GM12873 (cell line): ENCODE measurements around the gene POLDIP2.

Experiments used
- TF ChIP-seq, protein P1 (sequence below): IDR thresholded peaks from 2 replicates; pipeline ENCODE4 v1.5.1; 2012; ENCODE audit warnings: low read depth, mild to moderate bottlenecking, moderate library complexity, low read length, control low read depth; ENCODE audit not compliant: insufficient read depth; ENCODE audit errors: missing control alignments

The POLDIP2 gene

DNA sequence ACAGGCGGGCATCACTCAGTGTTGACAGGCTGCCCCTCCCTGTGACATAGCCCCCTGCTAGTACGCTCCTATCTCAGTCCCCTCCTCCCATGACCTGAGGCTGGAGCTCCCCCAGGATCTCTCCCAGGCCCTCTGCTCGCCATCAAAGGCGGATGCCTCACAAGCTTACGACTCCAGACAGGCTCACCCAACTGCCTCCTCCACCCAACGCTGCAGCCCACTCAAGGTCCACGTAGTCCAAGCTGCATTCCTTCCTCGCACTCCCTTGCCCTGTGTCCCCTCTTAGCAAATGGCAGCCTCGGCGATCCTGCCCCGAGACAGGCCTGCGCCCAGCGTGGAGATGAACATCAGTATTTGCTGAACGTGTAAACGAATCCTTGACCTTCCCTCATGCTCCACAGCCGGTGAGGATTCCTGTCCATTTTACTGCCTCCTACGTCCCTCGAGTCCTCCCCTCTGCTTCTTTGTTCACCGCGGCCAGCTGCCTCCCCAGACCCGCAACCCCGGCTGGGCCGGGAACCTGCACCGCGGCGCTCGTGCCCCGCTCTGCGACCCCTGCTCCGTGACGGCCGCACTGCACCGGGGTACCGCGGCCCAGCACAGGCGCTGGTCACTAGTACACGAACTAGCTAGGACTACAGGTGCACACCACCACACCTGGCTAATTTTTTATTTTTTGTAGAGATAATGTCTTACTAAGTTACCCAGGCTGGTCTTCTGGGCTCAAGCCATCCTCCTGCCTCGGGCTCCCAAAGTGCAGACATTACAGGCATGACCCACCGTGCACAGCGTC lies 39.2 kb downstream of the POLDIP2 start:
- TF ChIP-seq, protein P1, sequence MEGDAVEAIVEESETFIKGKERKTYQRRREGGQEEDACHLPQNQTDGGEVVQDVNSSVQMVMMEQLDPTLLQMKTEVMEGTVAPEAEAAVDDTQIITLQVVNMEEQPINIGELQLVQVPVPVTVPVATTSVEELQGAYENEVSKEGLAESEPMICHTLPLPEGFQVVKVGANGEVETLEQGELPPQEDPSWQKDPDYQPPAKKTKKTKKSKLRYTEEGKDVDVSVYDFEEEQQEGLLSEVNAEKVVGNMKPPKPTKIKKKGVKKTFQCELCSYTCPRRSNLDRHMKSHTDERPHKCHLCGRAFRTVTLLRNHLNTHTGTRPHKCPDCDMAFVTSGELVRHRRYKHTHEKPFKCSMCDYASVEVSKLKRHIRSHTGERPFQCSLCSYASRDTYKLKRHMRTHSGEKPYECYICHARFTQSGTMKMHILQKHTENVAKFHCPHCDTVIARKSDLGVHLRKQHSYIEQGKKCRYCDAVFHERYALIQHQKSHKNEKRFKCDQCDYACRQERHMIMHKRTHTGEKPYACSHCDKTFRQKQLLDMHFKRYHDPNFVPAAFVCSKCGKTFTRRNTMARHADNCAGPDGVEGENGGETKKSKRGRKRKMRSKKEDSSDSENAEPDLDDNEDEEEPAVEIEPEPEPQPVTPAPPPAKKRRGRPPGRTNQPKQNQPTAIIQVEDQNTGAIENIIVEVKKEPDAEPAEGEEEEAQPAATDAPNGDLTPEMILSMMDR: peak; percentile 1

DNA sequence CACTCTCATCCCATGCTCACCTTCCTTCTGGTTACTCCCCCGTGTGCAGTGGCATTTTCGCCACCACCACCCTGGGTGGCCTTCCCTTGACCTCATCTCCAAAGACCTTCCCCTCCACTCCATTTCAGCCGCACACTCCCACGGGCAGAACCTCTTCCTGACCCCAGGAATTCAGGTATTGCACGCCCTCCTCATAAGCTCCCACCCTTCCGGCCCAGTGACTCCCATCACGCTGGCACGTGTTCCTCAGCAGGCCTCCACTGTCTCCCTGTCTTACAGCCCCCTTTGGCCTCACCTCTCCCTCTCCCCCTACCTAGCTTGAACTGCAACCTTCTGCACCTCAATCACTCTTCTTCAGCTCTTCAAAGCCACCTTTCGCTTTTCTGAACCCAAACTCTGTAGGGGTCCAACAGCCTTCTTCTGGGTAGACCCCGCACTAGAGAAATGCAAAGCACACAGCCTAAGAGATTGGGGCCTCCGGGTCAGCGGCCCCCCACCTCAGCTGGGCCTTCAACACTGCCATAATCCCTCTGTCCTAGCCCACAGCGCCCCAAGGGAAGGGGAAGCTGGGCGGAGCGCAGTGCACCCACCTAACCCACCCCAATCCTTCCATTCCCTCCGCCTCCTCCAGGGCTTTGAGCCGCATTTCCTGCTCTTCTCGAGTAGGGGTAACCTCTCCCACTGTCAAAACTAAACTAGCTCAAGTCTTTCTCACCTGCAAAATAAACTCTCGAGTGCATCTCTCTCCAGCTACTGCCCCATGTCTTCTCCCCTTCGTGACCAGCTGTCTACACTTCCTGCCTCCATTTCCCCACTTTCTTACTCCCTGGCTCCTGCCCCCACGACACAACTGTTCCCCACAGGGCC lies 40.0 kb downstream of the POLDIP2 start:
- TF ChIP-seq, protein P1: no peak

DNA sequence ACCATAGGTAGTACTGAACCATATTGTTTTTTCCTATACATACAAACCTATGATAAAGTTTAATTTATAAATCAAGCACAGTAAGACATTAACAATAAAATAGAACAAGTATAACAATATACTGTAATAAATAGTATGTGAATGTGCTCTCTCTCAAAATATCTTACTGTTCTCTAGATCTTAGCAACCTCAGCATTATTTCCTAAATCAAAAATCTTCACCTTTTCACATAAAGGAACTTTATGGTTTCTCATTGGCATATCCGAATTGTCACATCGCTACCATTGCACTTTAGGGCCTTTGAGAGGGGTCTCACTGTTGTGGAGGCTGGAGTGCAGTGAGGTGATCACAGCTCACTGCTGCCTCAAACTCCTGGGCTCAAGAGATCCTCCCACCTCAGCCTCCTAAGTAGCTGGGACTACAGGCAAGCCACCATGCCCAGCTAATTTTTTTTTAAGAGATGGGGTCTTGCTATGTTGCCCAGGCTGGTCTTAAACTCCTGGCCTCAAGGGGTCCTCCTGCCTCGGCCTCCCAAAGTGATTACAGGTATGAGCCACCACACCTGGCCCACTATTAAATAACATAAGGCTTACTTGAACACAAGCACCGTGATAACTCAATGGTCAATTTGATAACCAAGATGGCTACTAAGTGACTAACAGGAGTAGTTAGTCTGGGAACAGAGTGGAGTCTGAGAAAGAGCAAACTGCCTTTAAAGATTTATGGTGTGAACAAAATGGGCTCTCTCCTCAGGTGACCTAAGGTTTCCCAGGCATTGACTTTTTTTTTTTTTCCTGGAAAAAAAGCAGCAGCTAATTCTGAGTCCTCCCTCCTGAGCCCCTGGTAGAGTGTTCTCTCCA lies 41.3 kb downstream of the POLDIP2 start:
- TF ChIP-seq, protein P1: no peak

DNA sequence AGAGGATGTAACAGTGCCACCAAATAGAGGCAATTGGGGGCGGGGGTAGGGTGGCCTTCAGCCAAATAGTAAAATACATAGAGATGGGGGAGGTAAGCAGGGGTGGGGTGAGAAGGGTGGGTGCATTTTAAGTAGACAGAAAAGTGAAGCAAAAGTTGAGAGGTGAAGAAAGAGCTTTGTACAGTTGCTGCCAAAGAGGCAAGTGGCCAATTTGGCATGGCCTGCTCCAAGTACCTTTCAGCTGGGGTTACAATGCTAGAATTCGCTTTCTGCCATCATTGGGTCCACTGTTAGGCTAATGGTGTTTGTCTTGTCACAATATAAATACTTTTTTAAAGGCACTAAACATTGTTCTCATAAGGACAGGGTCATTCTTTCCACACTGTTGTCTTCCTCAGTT lies 43.5 kb downstream of the POLDIP2 start:
- TF ChIP-seq, protein P1: no peak

DNA sequence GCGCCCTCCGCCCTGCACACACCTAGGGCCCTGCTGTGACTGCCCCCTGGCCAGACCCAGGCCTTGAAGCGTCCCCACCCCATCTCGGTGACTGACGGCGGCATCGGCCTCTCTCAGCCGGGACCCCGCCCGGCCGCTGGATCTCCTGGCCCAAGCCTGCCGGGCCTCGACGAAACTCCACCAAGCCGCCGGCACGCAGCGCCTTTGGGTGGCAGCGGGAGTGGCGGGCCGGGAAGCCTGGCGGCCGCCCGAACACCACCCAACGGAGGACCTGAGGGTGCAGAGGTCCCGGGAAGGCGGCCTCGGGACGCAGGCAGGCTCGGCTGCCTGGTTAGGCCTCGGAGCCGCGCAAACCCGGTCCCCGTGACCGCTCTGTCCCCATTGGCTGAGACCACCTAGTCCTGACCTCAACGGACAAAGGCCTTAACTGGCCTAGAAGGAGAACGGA lies 50.3 kb downstream of the POLDIP2 start:
- TF ChIP-seq, protein P1: no peak

DNA sequence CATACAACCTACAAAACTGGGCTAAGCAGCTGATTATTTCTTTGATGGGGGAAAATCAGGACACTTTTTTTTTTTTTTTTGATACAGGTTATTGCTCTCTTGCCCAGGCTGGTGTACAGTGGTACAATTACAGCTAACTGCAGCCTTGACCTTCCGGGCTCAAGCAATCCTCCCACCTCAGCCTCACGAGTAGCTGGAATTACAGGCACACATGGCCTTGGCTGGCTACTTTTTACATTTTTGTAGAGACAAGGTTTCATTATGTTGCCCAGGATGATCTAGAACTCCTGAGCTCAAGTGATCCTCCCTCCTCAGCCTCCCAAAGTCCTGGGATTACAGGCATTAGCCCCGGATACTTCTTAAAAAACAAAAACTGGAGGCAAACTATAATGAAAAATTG lies 58.9 kb downstream of the POLDIP2 start:
- TF ChIP-seq, protein P1: no peak
